Measurements from ENCODE around the gene NDFIP1.

GRCh38 chr5:142197781-142198180, 89.2 kb downstream of the NDFIP1 start:
- TF ChIP-seq EZH2 (IDR thresholded peaks at IDR 0.05; ENCODE audit: insufficient read depth, poor library complexity, severe bottlenecking) = no peak
- TF ChIP-seq EZH2phosphoT487 (IDR thresholded peaks at IDR 0.05; ENCODE audit: insufficient read depth, low read depth) = no peak
